CD4-positive, alpha-beta T cell treated with Interferon gamma for 1 hour (primary cell): Measurements from ENCODE around the gene CRADD.
A peak's percentile ranks its signal among the peaks of the same experiment; 100 is the strongest.
"Not testable (repeated sequence)": the region's sequence is repeated elsewhere in the genome, so short reads cannot be mapped to it uniquely, and the experiment has no call there.

Source experiments
- DNase-seq: peaks from one replicate; pipeline ENCODE4 v3.0.0-alpha.2; 2020

The CRADD gene

GRCh38 chr12:93762059-93762719 lies 85.0 kb downstream of the CRADD start:
- no peak for DNase-seq

GRCh38 chr12:93762912-93763553 lies 85.9 kb downstream of the CRADD start:
- DNase-seq, result no peak

DNA sequence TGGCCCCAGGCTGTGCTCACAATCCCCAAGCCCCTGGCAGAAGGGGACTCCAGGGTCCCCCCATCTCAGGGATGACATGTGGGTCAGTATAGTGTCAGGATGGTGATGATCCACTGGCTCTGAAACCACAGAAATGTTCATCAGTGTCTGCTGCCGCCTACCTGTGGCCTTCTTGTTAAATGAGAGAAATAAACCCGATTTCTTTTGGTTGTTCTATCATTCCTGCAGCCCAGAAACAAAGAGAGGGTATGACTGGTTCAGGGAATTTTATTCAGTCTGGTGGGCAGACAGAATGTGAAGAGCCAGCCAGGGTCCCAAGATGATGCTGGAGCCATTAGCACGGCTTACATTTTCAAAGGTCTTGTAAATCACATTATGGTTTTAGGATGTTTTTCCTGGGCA lies 86.6 kb downstream of the CRADD start:
- DNase-seq, result no peak

DNA sequence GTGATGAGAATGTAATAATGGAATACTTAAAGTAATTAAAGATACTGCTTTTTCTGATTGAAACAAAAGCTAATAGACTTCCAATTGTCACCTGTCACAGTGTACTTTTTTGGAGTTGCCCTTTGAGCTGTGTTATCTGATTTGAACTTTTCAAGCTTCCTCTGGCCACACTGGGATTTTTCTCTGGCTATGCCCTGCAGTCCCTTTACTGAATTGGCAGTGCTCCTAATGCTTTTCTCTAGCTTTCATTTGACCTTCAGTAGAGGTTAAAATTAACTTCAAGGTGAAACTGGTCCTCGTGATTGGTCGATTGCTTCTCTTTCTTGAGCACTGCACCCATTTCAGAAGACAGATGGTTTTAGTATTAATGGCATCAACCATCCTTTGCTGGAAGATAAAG lies 89.2 kb downstream of the CRADD start:
- DNase-seq, result no peak

DNA sequence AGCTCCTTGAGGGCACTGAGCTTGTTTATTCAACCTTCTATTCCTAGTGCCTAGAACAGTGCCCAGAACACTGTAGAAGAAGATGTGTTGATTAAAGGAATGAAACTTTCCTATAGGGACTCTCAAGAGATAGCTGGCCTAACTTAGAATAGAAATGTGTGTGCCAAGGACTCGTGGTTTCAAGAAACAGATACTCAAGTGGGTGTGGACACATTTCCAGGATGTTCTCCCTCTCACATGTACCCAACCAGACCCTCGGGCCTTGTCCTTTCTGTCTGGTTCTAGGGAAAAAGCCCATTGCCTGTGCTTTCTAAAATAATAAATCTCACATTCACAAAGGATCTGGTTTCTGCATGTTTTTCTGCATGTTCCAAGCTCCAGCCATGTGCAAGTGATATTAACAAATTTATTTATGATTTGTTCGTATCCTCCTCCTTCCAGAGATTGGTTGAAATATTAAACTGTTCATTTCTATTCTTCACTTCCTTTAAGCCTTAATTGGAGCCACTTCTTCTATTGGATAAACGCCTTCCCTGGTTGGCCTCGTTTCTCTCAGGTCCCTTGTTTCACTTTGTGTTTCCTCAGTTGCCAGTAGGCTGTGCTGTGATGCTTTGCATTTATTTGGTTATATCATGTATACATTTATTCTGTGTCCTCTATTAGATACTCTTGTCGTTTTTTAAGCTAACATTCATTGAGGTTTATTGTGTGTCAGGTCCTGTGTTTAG lies 89.8 kb downstream of the CRADD start:
- DNase-seq, result peak; percentile 13

GRCh38 chr12:93767524-93767863 lies 90.3 kb downstream of the CRADD start:
- DNase-seq, result no peak

DNA sequence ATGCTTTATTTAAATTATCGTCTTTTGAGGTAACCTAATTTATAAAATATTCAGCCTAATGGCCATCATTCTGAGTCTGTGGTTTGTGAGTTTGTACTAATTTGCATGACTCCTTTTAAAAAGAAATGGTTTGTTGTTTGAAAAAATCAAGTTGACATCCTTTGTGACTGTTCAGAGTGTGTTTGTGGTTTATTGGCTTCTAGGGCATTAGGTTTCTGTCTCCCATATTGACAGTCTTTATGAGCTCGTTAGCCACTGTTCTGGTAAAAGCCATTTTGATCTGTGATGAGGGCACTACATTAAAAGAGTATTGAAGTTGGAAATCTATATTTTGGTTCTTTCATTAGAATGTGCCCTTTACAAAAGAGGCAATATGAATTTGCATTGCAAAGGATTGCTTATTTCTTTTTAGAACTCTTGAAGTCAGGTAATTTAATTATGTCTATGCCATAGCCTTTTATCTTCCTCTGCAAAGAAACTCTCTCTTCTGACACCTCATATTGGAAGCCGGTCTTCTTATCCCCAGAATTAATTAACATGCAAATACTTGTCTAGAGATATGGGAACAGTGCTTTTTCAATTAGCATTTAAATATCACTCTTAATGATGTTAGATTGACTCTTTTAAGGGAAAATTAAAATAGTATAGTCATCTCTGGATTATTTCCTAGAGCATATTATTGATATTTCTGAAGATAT lies 95.0 kb downstream of the CRADD start:
- no peak for DNase-seq

DNA sequence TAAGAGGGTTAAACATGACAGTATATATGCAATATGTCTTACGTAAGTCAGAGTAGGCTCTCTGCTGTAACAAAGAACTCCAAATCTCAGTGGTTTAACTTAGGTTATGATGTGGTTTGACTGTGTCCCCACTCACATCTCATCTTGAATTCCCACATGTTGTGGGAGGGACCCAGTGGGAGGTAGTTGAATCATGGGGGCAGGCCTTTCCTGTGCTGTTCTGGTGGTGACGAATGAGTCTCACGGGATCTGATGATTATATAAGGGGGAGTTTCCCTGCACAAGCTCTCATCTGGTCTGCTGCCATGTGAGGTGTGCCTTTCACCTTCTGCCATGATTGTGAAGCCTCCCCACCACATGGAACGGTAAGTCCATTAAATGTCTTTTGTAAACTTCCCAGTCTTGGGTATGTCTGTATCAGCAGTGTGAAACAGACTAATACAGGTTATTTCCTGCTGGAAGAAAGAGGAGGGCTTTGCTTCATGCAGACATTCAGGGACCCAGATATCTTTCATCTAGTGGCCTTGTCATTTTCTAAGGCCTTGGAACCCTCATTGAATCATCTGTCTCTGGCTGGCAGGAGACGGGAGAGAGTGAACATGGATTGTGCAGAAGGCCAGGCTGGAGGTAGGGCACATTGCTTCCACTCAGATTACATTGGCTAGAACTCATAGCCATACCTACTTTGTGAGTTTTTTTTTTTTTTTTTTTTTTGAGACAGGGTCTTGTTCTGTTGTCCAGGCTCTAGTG lies 96.1 kb downstream of the CRADD start:
- peak; percentile 77 for DNase-seq

- DNase-seq, result no peak
Observed at GRCh38 chr12:93776581-93777018, 99.4 kb downstream of the CRADD start.

DNA sequence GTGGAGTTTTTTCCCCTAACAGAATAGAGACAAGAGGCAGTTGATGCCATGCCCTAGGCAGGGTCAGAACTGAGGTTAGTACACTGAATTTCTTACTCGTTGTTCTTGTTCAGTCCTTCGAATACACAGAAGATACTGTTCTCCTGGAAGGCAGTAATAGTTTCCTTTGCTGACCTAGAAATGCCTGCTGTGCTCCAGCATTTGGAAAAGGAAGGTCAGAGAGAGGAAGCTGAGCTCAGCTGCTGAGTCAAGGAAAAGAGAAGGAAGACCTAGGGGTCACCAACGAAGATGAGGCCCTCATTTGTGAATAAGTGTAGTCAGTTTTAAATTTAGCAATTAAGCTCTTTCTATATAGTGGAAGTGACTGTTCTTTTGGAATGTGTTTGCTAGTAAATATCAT lies 100.1 kb downstream of the CRADD start:
- DNase-seq, result no peak

- DNase-seq, result no peak
Observed at GRCh38 chr12:93778306-93778705, 101.1 kb downstream of the CRADD start.

DNA sequence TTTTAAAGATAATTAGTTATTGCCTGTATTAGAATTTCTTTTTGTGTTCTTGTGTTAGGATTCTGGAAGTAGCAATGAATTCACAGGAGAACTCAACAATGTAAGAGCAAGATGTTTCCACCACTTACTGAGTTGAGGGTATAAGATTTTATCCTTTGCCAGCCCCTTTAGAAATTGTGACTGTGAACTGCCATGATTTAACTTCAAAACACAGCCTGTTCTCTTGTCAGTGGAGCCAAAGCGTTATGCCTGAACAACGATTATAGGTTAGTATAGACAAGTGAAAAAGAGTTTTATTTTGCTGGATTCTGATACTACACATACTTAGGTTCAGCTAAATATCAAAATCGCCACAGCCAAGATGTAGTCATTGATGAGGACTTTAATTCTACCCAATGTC lies 101.6 kb downstream of the CRADD start:
- DNase-seq, result no peak

DNA sequence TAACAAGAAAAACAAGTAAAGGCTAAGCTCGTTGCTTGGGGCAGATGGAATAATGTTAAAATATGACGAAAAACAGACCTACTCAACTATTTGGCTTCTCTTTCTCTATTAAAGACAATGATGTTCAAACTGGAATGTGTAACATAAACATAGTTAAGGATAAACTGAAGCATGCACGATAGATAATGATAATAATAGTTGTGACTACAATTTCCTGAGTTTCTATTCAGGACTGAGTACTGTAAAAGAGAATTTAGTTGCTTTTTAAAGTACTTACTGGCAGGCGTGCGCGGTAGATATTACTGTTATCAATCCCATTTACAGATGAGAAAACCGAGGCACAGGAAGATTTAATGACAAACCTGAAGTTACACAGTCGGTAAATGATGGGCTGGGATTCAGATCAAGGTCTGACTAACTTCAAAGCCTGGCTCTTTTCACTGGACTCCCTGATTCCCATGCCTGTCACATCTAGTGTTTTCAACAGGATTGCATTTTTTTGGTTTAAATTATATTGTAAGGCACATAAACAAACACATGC lies 103.0 kb downstream of the CRADD start:
- no peak for DNase-seq

DNA sequence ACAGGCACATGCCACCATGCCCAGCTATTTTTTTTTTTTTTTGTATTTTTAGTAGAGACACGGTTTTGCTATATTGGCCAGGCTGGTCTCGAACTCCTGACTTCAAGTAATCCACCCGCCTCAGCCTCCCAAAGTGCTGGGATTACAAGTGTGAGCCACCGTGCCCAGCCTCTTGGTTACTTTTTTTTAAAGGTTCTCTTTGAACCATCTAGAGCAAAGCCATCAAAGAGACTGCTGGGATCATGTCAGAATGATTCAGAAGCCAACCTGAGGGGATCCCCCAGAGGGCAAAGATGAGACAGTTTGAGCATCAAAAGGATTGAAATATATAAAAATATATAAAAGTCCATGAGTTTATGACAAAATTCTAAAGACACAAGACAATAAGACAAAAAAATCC lies 103.7 kb downstream of the CRADD start:
- DNase-seq, result not testable (repeated sequence)

GRCh38 chr12:93781961-93782360 lies 104.8 kb downstream of the CRADD start:
- not testable (repeated sequence) for DNase-seq

DNA sequence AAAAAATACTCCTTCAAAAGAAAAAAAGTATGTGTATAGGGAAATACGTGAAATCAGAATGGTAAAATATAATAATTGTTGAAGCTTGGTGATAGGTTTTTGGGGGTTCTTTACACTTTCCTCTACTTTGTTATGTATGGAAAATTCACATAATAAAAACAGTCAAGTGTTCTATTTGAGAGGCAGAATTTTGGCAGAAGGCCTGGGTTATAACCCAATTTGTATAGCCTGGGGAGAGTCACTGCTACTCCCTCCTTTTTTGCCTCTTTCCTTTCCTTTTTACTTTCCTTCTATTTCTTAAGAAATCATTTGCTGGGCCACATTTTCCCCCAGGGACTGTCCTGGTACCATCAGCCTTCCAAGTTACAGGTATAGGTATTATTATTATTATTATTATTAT lies 105.7 kb downstream of the CRADD start:
- DNase-seq, result no peak

DNA sequence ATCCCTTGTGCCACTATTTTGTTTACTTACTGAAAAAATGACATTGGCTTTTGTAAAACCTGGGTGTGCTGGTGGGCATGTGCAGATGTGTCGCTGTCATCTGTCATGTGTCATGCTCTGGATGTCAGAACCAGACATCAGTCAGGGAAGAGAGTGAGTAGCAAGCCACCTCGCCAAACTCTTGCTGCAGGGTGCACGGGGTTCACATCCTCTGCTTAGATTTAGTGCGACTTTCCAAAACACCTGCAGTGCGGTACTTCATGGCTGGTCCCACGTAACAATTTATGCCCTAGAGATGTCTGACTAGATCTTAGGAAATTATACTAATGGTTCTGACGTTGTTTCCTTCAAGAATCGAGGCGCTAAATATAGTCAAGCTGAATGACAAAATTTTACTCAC lies 106.7 kb downstream of the CRADD start:
- peak; percentile 13 for DNase-seq

GRCh38 chr12:93784339-93785086 lies 107.3 kb downstream of the CRADD start:
- no peak for DNase-seq

- DNase-seq, result peak; percentile 21
Observed at GRCh38 chr12:93785249-93786010, 108.3 kb downstream of the CRADD start.

DNA sequence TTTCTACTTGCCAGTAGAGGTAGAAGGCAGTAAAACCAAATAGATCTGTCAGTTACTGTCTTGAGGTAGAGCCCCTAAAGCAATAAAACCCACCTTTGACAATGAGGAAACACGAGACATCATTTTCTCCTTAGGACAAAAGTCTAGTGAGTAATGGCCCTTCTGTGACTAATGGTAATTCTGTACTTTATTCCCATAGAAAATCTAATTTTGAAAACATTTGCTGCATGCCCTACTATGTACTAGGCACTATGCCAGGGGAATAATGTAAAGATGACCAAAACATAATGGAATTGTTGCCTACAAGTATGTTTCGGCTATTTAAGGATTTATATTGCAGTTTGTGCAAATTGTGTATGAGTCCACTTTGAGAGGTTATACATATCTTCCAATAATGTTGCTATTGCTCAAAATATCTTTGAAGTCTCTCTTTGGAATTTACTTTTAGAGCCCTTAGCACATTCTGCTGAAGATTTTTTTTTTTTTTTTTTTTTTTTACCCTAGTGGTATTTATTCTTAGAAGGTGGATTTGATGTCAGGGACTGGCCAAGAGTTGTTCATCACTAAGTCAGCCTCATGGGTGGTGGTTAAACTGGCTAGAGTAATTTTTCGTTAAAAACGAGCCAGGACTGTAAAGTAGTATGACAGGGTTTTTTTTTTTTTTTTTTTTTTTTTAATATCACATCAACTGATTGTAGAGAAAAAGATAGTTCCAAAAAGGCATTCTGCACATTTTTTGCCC lies 109.7 kb downstream of the CRADD start:
- no peak for DNase-seq
